ENCODE measurements around the gene PITX2.

DNA sequence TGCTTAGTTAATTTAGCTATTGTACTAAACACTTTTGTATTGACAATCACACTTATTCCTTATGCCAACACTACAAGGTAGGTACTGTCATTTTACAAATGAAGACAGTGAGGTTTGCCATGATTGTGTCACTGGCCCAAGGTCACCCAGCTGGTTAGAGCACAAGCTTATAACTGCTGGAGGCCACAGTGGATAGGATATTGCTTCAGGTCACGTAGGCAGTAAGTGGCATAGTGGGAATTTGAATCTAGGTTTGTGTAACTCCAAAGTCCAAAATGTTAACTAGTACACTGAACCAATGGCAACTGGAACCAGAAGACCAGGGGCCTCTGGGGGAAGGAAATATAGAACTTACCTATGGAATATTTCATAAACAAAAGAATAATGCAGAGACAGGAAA lies 21.1 kb upstream of the PITX2 start:
- TF ChIP-seq, protein P1, sequence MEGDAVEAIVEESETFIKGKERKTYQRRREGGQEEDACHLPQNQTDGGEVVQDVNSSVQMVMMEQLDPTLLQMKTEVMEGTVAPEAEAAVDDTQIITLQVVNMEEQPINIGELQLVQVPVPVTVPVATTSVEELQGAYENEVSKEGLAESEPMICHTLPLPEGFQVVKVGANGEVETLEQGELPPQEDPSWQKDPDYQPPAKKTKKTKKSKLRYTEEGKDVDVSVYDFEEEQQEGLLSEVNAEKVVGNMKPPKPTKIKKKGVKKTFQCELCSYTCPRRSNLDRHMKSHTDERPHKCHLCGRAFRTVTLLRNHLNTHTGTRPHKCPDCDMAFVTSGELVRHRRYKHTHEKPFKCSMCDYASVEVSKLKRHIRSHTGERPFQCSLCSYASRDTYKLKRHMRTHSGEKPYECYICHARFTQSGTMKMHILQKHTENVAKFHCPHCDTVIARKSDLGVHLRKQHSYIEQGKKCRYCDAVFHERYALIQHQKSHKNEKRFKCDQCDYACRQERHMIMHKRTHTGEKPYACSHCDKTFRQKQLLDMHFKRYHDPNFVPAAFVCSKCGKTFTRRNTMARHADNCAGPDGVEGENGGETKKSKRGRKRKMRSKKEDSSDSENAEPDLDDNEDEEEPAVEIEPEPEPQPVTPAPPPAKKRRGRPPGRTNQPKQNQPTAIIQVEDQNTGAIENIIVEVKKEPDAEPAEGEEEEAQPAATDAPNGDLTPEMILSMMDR (IDR thresholded peaks at IDR 0.05) = no peak
- no peak for TF ChIP-seq EP300 (IDR thresholded peaks at IDR 0.05)
- TF ChIP-seq POLR2A (IDR thresholded peaks at IDR 0.05) = no peak
